A673 (cell line): ENCODE measurements around the gene OR8B8.

Experiments
- CTCF ChIP-seq: fragments of 300-800, 200-600 bp; sonication (generic); conservative IDR thresholded peaks from 2 replicates; pipeline ENCODE4 v1.5.1; 2017; ENCODE audit warnings: low read depth, mild to moderate bottlenecking, antibody characterized with exemption, low read length, moderate library complexity, mixed read lengths
- EZH2 ChIP-seq: fragments of 200-600 bp; sonication (generic); IDR thresholded peaks from 2 replicates; pipeline ENCODE4 v1.6.1; 2017; ENCODE audit warnings: borderline replicate concordance, low read depth, mild to moderate bottlenecking, mixed read lengths, antibody characterized with exemption, low read length; ENCODE audit not compliant: poor library complexity, severe bottlenecking

GRCh38 chr11:124460459-124460858 lies 15.0 kb upstream of the OR8B8 start:
- no peak for TF ChIP-seq EZH2
- TF ChIP-seq CTCF = no peak
